ENCODE data around the gene ATP6V1A.

DNA sequence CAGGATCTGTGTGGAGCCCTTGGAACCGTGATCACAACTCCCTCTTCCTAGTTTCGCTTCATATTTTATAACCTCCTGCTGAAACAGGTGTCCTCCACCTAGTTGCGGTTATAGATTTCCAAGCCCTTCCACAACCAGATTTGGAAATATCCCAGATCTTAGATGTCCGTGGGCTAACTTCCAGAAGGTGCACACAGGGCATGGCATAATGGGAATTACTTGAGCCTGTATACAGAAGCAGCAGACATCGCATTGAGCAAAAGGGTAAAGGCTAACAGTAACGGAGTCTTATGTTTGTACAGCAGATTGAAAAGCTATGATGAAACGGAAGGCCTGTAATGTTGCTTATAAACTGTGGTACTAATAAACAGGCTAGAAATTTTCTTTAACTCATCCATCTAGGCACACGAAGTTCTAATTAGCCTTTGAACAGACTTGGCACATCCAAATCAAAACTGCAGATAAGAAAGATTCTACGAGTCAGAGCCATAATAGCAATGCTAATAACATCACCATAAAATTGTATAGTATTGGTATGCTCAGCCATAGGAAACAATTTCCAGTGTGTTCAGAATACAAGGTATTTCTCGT lies 49.2 kb upstream of the ATP6V1A start:
- TF ChIP-seq, protein P1, sequence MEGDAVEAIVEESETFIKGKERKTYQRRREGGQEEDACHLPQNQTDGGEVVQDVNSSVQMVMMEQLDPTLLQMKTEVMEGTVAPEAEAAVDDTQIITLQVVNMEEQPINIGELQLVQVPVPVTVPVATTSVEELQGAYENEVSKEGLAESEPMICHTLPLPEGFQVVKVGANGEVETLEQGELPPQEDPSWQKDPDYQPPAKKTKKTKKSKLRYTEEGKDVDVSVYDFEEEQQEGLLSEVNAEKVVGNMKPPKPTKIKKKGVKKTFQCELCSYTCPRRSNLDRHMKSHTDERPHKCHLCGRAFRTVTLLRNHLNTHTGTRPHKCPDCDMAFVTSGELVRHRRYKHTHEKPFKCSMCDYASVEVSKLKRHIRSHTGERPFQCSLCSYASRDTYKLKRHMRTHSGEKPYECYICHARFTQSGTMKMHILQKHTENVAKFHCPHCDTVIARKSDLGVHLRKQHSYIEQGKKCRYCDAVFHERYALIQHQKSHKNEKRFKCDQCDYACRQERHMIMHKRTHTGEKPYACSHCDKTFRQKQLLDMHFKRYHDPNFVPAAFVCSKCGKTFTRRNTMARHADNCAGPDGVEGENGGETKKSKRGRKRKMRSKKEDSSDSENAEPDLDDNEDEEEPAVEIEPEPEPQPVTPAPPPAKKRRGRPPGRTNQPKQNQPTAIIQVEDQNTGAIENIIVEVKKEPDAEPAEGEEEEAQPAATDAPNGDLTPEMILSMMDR (IDR thresholded peaks at IDR 0.05; ENCODE audit: insufficient read depth, low read length): no peak
- no peak for TF ChIP-seq POLR2AphosphoS5 (IDR thresholded peaks at IDR 0.05; ENCODE audit: low read depth)
- no peak for TF ChIP-seq SPI1 (IDR thresholded peaks at IDR 0.05; ENCODE audit: borderline replicate concordance, low read depth)
- TF ChIP-seq GABPA (IDR thresholded peaks at IDR 0.05; ENCODE audit: low read depth): no peak

Measured in HL-60 (cell line).